EL (cell line): ENCODE data around the gene TOR4A.
"Not testable (repeated sequence)": the region's sequence is repeated elsewhere in the genome, so short reads cannot be mapped to it uniquely, and the experiment has no call there.

ENCODE experiments used
- DNase-seq: peaks from one replicate; pipeline ENCODE4 v3.0.0-alpha.2; 2016

TOR4A gene

DNA sequence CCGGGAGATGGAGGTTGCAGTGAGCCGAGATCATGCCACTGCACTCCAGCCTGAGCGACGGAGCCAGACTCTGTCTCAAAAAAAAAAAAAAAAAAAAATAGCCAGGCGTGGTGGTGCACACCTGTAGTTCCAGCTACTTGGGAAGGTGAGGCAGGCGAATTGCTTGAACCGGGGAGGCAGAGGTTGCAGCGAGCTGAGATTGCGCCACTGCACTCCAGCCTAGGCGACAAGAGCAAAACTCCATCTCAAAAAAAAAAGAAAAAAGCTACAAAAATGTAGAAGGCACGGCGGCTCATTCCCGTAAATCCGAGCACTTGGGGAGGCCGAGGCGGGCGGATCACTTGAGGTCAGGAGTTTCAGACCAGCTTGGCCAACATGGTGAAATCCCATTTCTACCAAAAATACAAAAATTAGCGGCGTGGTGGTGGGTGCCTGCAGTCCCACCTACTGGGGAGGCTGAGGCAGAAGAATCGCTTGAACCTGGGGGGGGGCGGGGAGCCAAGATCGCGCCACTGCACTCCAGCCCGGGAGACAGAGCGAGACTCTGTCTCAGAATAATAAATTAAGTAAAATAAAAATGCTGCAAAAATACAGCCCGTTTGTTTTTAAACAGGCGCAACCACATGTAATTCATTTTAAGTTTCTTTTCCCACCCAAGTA is 37.9 kb upstream of the TOR4A start:
- DNase-seq, result not testable (repeated sequence)

GRCh38 chr9:137240318-137240840 is 37.1 kb upstream of the TOR4A start:
- peak; percentile 66 for DNase-seq

- DNase-seq, result peak; percentile 100
These were observed 36.6 kb upstream of the TOR4A start, which contains the start of gene TUBB4B for GRCh38 chr9:137240841-137241489. Gene TUBB4B, plus strand, starts transcription at chr9:137241287. Its CDS starts 74 bp downstream, at chr9:137241361.

- peak; percentile 60 for DNase-seq
These were observed 35.8 kb upstream of the TOR4A start for GRCh38 chr9:137241490-137242268.

GRCh38 chr9:137242269-137243203 is 35.0 kb upstream of the TOR4A start:
- no peak for DNase-seq

DNA sequence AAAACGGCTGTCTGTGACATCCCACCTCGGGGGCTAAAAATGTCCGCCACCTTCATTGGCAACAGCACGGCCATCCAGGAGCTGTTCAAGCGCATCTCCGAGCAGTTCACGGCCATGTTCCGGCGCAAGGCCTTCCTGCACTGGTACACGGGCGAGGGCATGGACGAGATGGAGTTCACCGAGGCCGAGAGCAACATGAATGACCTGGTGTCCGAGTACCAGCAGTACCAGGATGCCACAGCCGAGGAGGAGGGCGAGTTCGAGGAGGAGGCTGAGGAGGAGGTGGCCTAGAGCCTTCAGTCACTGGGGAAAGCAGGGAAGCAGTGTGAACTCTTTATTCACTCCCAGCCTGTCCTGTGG is 34.3 kb upstream of the TOR4A start:
- DNase-seq, result not testable (repeated sequence)

- DNase-seq, result peak; percentile 40
These were observed 33.7 kb upstream of the TOR4A start for GRCh38 chr9:137243626-137244485.

- DNase-seq, result no peak
These were observed 32.8 kb upstream of the TOR4A start for GRCh38 chr9:137244486-137245449.

- DNase-seq, result no peak
These were observed 31.8 kb upstream of the TOR4A start for GRCh38 chr9:137245450-137246421.

DNA sequence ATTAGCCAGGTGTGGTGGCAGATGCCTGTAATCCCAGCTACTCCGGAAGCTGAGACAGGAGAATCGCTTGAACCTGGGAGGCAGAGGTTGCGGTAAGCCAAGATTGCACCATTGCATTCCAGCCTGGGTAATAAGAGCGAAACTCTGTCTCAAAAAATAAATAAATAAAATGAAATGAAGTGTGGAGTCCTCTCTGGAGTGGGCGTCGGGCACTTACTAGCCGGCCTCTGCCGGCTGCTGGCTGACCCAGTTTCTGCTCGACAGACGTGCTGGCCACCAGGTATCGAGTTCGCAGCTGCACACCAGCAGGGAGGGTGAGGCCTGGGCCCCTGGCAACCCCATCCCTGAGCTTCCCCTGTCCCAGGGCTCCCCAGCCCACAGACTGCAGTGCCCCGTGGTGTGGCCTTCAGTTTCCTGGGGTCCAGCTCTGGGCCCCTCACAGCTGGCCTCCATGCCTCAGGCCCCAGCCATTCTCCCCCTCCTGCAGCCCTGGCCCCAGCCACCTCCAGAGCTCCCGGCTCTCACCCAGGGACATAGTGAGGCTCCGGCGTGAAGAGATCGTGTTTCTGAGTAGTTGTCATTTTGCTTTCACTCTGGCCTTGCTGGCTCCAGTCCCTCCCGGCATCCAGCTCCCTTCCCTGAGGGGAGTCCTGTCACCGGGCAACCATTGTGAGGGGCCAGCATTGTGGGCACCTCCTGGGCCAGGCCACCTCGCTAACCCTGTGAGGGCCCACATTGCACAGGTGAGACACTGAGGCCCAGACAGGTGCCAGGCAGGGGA is 30.2 kb upstream of the TOR4A start:
- DNase-seq, result no peak

- DNase-seq, result no peak
These were observed 29.7 kb upstream of the TOR4A start for GRCh38 chr9:137247916-137248175.

DNA sequence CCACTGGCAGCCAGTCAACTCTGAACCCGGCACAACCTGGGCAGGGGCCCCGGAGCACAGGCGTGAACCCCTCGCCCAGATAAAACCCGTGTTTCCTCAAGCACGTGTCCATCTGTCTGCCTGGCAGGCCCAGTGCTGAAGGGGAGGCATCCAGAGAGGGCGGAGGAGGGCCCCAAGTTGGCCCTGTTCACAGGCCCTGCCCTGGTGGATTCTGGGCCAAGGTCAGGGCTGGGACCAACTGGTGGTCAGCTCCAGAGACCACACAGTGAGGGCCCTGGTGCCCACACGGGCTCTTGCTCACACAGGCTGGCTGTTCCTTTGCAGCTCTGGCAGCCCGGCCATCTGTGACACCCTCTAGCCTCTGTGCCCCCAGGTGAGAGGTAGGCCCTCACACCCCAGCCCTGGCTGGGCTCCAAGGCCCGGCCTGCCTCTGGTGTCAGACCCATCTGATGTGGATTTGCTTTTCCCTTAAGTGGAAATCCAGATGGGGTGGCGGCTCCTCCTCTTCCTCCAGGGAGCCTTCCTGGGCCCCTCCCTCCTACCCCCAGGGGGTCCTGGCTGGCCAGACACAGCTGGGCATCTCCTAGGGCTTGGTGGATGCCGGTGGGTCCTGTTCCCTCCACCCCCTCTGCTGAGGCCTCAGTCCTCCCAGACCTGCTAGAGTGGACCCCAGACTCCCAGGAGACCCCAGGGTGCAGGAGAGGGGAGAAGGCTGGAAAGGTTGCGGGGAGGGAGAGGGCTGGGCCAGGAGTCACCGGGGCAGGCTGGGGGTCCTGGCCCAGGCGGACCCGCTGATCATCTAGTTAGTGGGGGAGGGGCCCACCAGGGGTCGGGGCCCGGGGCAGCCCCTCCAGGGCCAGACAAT is 27.0 kb upstream of the TOR4A start:
- DNase-seq, result no peak

- DNase-seq, result no peak
These were observed 26.4 kb upstream of the TOR4A start, which contains the start of gene STPG3 for GRCh38 chr9:137251194-137251461. Gene STPG3, plus strand, starts transcription at chr9:137251286. Its CDS starts 1 bp downstream, at chr9:137251287.

GRCh38 chr9:137251490-137252268 is 25.8 kb upstream of the TOR4A start:
- no peak for DNase-seq

DNA sequence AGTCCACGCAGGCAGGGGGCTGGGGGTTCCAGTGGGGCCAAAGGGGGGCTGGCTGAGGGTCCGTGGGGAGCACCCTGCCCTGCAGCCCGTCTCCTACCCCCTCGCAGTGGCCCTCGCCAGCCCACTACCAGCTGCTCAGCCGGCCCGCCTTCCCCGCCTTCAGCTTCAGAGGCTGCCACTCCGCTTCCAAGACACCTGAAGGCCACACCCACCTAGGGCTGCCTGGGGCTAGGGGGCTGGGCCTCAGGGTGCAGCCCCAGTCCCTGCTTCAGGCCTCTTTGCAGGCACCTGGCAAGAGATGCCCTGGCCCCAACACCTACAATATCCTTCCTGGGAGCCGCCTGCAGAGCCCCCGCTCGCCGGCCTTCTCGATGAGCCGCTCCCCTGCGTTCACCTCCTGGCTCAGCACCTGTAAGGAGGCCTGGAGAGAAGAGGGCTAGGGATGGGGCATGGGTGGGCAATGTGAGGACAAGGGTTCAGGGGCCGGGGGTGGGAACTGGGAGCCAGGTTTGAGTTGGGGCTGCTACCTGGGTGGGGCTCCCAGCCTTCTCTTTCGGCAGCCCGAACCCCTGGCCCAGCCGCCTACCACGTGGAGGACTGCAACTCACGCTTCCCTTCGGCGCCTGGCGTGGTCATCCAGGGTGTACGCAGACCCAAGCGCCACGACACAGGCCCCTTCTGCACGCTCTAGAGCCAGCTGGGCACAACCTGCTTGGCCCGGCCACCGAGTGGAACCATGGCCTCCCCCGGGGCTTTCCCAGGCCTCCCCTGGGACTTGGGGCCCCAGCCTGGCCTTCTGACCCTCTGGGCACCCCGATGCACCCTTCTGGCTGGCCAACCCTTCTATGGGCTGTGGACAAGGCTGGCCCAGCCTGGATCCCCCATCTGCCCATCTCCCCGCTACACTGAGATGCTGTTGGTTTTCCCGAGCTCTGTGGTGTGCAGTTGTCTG is 24.7 kb upstream of the TOR4A start:
- no peak for DNase-seq
